Measurements from ENCODE around the gene TSC22D1. TPM values are rescaled to one million over a fixed set of nuclear protein-coding genes. Genes with fewer than 3 reads are reported as not detected.

The TSC22D1 gene
- total and polyA plus RNA-seq, 7 donors = 34.5 to 203 (median 121) TPM

GRCh38 chr13:44385847-44386246, 190.3 kb downstream of the TSC22D1 start:
- ATAC-seq = no peak
- no peak overlapping the region for H3K27ac ChIP-seq
- H3K36me3 ChIP-seq (ENCODE audit: insufficient read depth in 1 of 2, low read depth in 1 of 2) = no peaks in the 10 kb centered on the region
- 83 to 91% (median 84%) methylated on average over 6 of the region's 6 CpGs for WGBS, 3 donors
- TF ChIP-seq, protein P1, sequence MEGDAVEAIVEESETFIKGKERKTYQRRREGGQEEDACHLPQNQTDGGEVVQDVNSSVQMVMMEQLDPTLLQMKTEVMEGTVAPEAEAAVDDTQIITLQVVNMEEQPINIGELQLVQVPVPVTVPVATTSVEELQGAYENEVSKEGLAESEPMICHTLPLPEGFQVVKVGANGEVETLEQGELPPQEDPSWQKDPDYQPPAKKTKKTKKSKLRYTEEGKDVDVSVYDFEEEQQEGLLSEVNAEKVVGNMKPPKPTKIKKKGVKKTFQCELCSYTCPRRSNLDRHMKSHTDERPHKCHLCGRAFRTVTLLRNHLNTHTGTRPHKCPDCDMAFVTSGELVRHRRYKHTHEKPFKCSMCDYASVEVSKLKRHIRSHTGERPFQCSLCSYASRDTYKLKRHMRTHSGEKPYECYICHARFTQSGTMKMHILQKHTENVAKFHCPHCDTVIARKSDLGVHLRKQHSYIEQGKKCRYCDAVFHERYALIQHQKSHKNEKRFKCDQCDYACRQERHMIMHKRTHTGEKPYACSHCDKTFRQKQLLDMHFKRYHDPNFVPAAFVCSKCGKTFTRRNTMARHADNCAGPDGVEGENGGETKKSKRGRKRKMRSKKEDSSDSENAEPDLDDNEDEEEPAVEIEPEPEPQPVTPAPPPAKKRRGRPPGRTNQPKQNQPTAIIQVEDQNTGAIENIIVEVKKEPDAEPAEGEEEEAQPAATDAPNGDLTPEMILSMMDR (IDR thresholded peaks at IDR 0.05) = no peak
- no peak overlapping the region for H3K4me3 ChIP-seq
- no peaks in the 10 kb centered on the region for H3K27me3 ChIP-seq (ENCODE audit: insufficient read depth in 3 of 3, low read length in 2 of 3)
- intact Hi-C loops (cut with DNase I) = no loop called here
- H3K9me3 ChIP-seq = no peaks in the 10 kb centered on the region
- H3K4me1 ChIP-seq = no peaks in the 10 kb centered on the region
- DNase-seq = no peak

DNA sequence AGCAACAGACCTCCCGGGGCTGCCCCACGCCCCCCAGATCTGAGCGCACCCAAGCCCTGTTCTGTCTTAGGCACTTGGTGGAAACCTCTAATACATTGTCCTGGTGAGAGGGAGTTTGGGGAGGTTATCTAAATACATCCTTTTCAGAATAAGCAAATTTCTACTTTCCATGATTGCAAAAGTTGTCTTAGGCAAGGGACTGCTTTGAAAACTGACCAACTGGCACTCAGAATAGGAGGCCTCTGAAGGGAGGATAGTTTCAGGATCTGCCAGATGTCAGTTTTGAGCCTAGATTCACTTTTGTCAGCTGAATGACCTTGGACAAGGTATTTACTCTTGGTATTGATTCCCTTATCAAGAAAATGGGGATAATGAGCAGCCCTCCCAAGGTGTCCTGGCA, 190.7 kb downstream of the TSC22D1 start:
- DNase-seq (no peak), ATAC-seq (no peak)
- TF ChIP-seq, protein P1 (IDR thresholded peaks at IDR 0.05) = no peak
- Histone ChIP-seq H3K27ac (no peak overlapping the region), H3K9me3 (no peaks in the 10 kb centered on the region), H3K27me3 (ENCODE audit: insufficient read depth in 3 of 3, low read length in 2 of 3) (no peaks in the 10 kb centered on the region), H3K4me1 (no peaks in the 10 kb centered on the region), H3K4me3 (no peak overlapping the region), H3K36me3 (ENCODE audit: insufficient read depth in 1 of 2, low read depth in 1 of 2) (no peaks in the 10 kb centered on the region)
- WGBS, 3 donors = 96 to 100% (median 98%) methylated on average over 3 of the region's 3 CpGs
- intact Hi-C loops (cut with DNase I) = no loop called here

GRCh38 chr13:44384778-44385177, 191.4 kb downstream of the TSC22D1 start:
- intact Hi-C loops (cut with DNase I) = no loop called here
- ATAC-seq (no peak), DNase-seq (no peak)
- Histone ChIP-seq H3K4me1 (no peaks in the 10 kb centered on the region), H3K9me3 (no peaks in the 10 kb centered on the region), H3K36me3 (ENCODE audit: insufficient read depth in 1 of 2, low read depth in 1 of 2) (no peaks in the 10 kb centered on the region), H3K27ac (no peak overlapping the region), H3K27me3 (ENCODE audit: insufficient read depth in 3 of 3, low read length in 2 of 3) (no peaks in the 10 kb centered on the region), H3K4me3 (no peak overlapping the region)
- TF ChIP-seq, protein P1 (IDR thresholded peaks at IDR 0.05) = no peak
- 95 to 100% (median 100%) methylated on average over 1 of the region's 1 CpG for WGBS, 3 donors

GRCh38 chr13:44383945-44384344, 192.2 kb downstream of the TSC22D1 start:
- DNase-seq (no peak), ATAC-seq (peak in 2 of 4 donors; percentile 91 to 96)
- H3K27me3 ChIP-seq (ENCODE audit: insufficient read depth in 3 of 3, low read length in 2 of 3) = no peaks in the 10 kb centered on the region
- H3K36me3 ChIP-seq (ENCODE audit: insufficient read depth in 1 of 2, low read depth in 1 of 2) = no peaks in the 10 kb centered on the region
- intact Hi-C loops (cut with DNase I) = no loop called here
- WGBS, 3 donors = 23 to 43% (median 27%) methylated on average over 5 of the region's 5 CpGs
- no peak overlapping the region for H3K4me3 ChIP-seq
- H3K4me1 ChIP-seq = no peaks in the 10 kb centered on the region
- no peak overlapping the region for H3K27ac ChIP-seq
- H3K9me3 ChIP-seq = no peaks in the 10 kb centered on the region
- TF ChIP-seq, protein P1 (IDR thresholded peaks at IDR 0.05) = no peak

- no peak for ATAC-seq
- intact Hi-C loops (cut with DNase I) = no loop called here
- no peaks in the 10 kb centered on the region for H3K4me1 ChIP-seq
- H3K4me3 ChIP-seq = no peak overlapping the region
- TF ChIP-seq, protein P1 (IDR thresholded peaks at IDR 0.05) = no peak
- 91 to 96% (median 93%) methylated on average over 5 of the region's 5 CpGs for WGBS, 3 donors
- H3K36me3 ChIP-seq (ENCODE audit: insufficient read depth in 1 of 2, low read depth in 1 of 2) = no peaks in the 10 kb centered on the region
- H3K9me3 ChIP-seq = no peaks in the 10 kb centered on the region
- DNase-seq = no peak
- no peak overlapping the region for H3K27ac ChIP-seq
- H3K27me3 ChIP-seq (ENCODE audit: insufficient read depth in 3 of 3, low read length in 2 of 3) = no peaks in the 10 kb centered on the region
Measured at GRCh38 chr13:44382635-44383145, 193.4 kb downstream of the TSC22D1 start.

All from psoas muscle (tissue), 8 donors.